Ishikawa (cell line): Measurements from ENCODE around the gene UFM1.

Experiments
- CREB1 ChIP-seq: IDR thresholded peaks from 2 replicates; pipeline ENCODE4 v1.6.1; 2012; ENCODE audit warnings: low read depth
- EP300 ChIP-seq: IDR thresholded peaks from 2 replicates; pipeline ENCODE4 v1.6.1; 2012; ENCODE audit warnings: borderline replicate concordance
- RAD21 ChIP-seq: IDR thresholded peaks from 2 replicates; pipeline ENCODE4 v1.6.1; 2012; ENCODE audit warnings: low read depth
- TCF12 ChIP-seq: IDR thresholded peaks from 2 replicates; pipeline ENCODE4 v1.6.1; 2012; ENCODE audit warnings: low read depth
- TEAD4 ChIP-seq: IDR thresholded peaks from 2 replicates; pipeline ENCODE4 v1.6.1; 2012

DNA sequence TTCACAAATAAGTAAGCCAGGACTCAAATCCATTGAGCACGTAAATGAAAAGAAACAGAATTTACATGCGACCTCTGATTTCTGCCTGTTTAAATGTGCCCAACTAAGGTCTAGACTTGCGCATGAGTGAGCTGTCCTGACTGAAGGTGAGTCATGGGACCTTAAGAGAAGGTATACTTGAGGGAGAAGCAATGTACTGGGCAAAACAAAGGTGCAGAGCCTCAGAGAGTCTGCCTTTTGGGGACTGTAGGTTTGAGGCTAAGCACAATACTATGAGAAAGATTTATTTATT lies 45.8 kb downstream of the UFM1 start:
- TF ChIP-seq TEAD4 (no peak), EP300 (no peak), RAD21 (no peak), CREB1 (no peak), TCF12 (no peak)
